Keratinocyte (primary cell): ENCODE results near the gene FBXL2.

Experiments
- EZH2 ChIP-seq: IDR thresholded peaks from one replicate; pipeline ENCODE4 v1.6.1; 2012; ENCODE audit warnings: inconsistent platforms, mild to moderate bottlenecking, low read length, moderate library complexity
- TF ChIP-seq, protein P1 (sequence below), 3 experiments: IDR thresholded peaks in 1 of 3; conservative IDR thresholded peaks in 1 of 3; optimal IDR thresholded peaks in 1 of 3; 2 replicates in 2 of 3; 3 replicates in 1 of 3; pipeline versions ENCODE3 to v1.5.1; 2011; ENCODE audit warnings: low read length in 3 of 3, mild to moderate bottlenecking in 3 of 3, moderate library complexity in 2 of 3, control low read depth in 1 of 3, inconsistent platforms in 1 of 3; ENCODE audit not compliant: insufficient read depth in 2 of 3; ENCODE audit errors: extremely low read depth in 1 of 3

DNA sequence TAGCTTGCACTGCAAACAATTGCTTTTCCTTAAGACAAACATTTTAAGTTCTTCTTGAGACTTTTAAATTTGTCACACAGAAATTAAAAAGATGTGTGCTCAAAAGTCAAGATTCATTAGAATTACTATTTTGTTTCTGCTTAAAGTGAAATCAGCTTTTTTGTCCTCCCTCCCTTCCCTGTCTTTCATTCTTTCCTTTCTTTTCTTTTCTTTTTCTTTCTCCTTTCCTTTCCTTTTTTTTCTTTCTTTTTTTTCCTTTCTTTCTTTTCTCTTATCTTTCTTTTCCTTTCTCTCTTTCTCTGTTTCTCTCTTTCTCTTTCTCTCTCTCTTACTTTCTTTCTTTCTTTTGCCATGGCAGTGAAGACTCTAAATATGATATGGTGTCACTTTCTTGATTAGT lies 37.8 kb downstream of the FBXL2 start:
- TF ChIP-seq, protein P1, sequence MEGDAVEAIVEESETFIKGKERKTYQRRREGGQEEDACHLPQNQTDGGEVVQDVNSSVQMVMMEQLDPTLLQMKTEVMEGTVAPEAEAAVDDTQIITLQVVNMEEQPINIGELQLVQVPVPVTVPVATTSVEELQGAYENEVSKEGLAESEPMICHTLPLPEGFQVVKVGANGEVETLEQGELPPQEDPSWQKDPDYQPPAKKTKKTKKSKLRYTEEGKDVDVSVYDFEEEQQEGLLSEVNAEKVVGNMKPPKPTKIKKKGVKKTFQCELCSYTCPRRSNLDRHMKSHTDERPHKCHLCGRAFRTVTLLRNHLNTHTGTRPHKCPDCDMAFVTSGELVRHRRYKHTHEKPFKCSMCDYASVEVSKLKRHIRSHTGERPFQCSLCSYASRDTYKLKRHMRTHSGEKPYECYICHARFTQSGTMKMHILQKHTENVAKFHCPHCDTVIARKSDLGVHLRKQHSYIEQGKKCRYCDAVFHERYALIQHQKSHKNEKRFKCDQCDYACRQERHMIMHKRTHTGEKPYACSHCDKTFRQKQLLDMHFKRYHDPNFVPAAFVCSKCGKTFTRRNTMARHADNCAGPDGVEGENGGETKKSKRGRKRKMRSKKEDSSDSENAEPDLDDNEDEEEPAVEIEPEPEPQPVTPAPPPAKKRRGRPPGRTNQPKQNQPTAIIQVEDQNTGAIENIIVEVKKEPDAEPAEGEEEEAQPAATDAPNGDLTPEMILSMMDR (optimal IDR thresholded peaks at IDR 0.05 in 1 of 3, IDR thresholded peaks at IDR 0.05 in 1 of 3, conservative IDR thresholded peaks at IDR 0.05 in 1 of 3; ENCODE audit: extremely low read depth in 1 of 3, insufficient read depth in 2 of 3, low read length in 3 of 3) = no peak
- no peak for TF ChIP-seq EZH2
